NB4 (cell line): Measurements from ENCODE around the gene SPRED1.

Source experiments
- MYC ChIP-seq: IDR thresholded peaks from 2 replicates; pipeline ENCODE4 v1.6.1; 2011; ENCODE audit warnings: low read depth, low read length
- POLR2A ChIP-seq: IDR thresholded peaks from 2 replicates; pipeline ENCODE4 v1.6.1; 2011; ENCODE audit warnings: mild to moderate bottlenecking; ENCODE audit not compliant: insufficient read length; ENCODE audit errors: extremely low read depth
- TF ChIP-seq, protein P1 (sequence below): IDR thresholded peaks from one replicate; pipeline ENCODE4 v1.5.1; 2012; ENCODE audit warnings: low read depth, low read length

DNA sequence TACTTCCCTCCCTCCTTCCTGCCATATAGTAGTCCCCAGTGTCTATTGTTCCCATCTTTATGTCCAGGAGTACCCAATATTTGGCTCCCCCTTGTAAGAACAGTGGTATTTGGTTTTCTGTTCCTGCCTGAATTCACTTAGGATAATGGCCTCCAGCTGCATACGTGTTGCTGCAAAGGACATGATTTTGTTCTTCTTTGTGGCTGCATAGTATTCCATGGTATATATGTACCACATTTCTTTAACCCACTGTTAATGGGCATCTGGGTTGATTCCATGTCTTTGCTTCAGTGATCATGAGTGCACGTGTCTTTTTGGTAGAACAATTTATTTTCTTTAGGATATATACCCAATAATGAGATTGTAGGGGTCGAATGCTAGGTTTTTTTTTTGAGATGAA is 19.3 kb downstream of the SPRED1 start:
- TF ChIP-seq MYC, result no peak
- TF ChIP-seq, protein P1, sequence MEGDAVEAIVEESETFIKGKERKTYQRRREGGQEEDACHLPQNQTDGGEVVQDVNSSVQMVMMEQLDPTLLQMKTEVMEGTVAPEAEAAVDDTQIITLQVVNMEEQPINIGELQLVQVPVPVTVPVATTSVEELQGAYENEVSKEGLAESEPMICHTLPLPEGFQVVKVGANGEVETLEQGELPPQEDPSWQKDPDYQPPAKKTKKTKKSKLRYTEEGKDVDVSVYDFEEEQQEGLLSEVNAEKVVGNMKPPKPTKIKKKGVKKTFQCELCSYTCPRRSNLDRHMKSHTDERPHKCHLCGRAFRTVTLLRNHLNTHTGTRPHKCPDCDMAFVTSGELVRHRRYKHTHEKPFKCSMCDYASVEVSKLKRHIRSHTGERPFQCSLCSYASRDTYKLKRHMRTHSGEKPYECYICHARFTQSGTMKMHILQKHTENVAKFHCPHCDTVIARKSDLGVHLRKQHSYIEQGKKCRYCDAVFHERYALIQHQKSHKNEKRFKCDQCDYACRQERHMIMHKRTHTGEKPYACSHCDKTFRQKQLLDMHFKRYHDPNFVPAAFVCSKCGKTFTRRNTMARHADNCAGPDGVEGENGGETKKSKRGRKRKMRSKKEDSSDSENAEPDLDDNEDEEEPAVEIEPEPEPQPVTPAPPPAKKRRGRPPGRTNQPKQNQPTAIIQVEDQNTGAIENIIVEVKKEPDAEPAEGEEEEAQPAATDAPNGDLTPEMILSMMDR, result no peak
- TF ChIP-seq POLR2A, result no peak
